Coronary artery (tissue), 2 donors: ENCODE results near the gene CDK5RAP3.
A peak's percentile ranks its signal among the peaks of the same experiment; 100 is the strongest.

Experiments
- DNase-seq: peaks from one replicate; pipeline ENCODE4 v3.0.0-alpha.2; 2017; ENCODE audit warnings: low spot score
- H3K27ac ChIP-seq, 2 donors: fragments of 200-600 bp; sonication (generic); one replicate each; pipeline ENCODE4 v1.5.1; 2016 to 2019
- H3K4me3 ChIP-seq: fragments of 200-600 bp; sonication (generic); 2 replicates; pipeline ENCODE4 v1.5.1; 2016; ENCODE audit warnings: mild to moderate bottlenecking, moderate library complexity
- TF ChIP-seq, protein P1 (sequence below): fragments of 200-600 bp; sonication (generic); IDR thresholded peaks from one replicate; pipeline ENCODE4 v1.5.1; 2019; ENCODE audit warnings: antibody characterized with exemption

The CDK5RAP3 gene

DNA sequence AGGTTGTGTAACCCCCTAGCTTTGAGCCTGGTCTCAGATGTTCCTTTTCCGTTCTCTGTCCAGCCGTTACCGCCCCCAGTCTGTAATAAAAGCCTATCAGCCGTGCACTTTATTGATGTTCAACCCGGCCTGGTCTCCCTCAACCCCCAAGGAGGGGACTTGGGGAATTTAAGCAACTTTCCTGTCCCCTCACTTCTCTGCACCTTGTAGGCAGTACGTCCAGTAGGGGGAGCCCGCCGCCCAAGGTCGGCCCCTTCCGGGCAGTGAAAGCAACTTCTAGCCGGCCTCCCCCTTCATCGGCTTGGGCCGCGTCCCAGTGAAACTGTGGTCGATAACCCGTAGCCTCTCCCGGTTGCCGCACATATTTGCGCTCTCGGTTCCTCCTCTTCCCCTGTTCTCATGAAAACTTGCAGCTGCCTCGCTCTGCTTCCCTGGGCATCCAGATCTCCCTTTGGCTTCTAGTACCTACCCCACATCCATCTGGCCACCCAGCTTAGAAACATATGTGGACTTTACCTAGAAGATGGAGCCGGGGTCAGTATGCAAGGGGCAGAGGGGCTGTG, 21.6 kb upstream of the CDK5RAP3 start:
- Histone ChIP-seq H3K4me3 (peak overlapping the region; percentile 68), H3K27ac (peak overlapping the region; percentile 33 to 83)
- peak; percentile 87 for DNase-seq
- TF ChIP-seq, protein P1, sequence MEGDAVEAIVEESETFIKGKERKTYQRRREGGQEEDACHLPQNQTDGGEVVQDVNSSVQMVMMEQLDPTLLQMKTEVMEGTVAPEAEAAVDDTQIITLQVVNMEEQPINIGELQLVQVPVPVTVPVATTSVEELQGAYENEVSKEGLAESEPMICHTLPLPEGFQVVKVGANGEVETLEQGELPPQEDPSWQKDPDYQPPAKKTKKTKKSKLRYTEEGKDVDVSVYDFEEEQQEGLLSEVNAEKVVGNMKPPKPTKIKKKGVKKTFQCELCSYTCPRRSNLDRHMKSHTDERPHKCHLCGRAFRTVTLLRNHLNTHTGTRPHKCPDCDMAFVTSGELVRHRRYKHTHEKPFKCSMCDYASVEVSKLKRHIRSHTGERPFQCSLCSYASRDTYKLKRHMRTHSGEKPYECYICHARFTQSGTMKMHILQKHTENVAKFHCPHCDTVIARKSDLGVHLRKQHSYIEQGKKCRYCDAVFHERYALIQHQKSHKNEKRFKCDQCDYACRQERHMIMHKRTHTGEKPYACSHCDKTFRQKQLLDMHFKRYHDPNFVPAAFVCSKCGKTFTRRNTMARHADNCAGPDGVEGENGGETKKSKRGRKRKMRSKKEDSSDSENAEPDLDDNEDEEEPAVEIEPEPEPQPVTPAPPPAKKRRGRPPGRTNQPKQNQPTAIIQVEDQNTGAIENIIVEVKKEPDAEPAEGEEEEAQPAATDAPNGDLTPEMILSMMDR, result peak; percentile 85

DNA sequence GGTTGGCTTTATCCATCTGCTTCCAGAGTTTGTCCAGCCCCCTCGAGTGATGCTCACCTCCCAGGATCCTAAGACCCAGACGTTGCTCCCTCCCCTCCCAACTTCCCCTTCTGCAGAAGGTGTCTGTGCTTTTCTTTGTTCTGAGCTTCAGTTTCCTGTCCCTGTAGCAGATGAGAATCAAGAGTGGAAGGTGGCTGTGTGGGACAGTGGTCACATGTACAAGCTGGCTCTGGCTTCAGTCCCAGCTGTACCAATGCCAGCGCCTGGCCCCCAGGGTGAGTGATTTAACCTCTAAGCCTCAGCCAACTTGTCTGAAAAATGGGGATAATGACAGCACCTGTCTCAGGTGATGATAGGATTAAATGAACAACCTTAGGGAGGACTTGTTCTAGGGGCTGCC, 21.0 kb upstream of the CDK5RAP3 start:
- H3K4me3 ChIP-seq, result no peak overlapping the region
- peak overlapping the region; percentile 33 to 83 for H3K27ac ChIP-seq
- no peak for DNase-seq
- TF ChIP-seq, protein P1, result no peak

GRCh38 chr17:47950448-47950847, 20.5 kb upstream of the CDK5RAP3 start:
- Histone ChIP-seq H3K4me3 (no peak overlapping the region), H3K27ac (no peak overlapping the region)
- DNase-seq, result no peak
- TF ChIP-seq, protein P1, result no peak

GRCh38 chr17:47952171-47953021, 18.5 kb upstream of the CDK5RAP3 start:
- TF ChIP-seq, protein P1, result no peak
- no peak overlapping the region for H3K27ac ChIP-seq
- H3K4me3 ChIP-seq, result no peak overlapping the region
- DNase-seq, result no peak

DNA sequence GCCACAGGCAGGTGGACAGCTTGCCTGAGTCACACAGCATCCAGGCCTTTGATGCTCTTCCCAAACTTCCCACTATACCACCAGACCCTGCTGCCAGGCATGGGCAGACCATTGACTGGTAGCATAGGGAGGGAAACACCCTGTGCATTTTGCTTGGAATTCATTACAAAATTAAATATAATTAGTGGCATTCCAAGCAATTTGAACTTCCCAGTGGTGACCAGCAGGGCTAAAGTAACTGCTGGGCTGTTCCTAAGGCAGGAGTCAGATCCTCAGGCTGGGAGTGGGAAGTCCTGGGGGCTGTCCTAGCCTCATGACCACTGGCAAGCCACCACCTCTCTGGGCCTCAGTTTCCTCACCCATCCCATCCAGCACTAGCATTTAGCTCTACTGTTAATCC, 17.0 kb upstream of the CDK5RAP3 start:
- Histone ChIP-seq H3K27ac (no peak overlapping the region), H3K4me3 (no peak overlapping the region)
- DNase-seq, result no peak
- TF ChIP-seq, protein P1, result no peak

GRCh38 chr17:47955497-47956461, 15.1 kb upstream of the CDK5RAP3 start:
- Histone ChIP-seq H3K27ac (no peak overlapping the region), H3K4me3 (no peak overlapping the region)
- no peak for DNase-seq
- TF ChIP-seq, protein P1, result no peak
